ENCODE results near the gene FNDC5. TPM values are rescaled to one million over a fixed set of nuclear protein-coding genes. Genes with fewer than 3 reads are reported as not detected.
"Not testable (repeated sequence)": the region's sequence is repeated elsewhere in the genome, so short reads cannot be mapped to it uniquely, and the experiment has no call there.

The FNDC5 gene
- polyA plus RNA-seq, 1 of the 3 experiments (the other 2 are of a cell fraction) = 0.59 TPM

DNA sequence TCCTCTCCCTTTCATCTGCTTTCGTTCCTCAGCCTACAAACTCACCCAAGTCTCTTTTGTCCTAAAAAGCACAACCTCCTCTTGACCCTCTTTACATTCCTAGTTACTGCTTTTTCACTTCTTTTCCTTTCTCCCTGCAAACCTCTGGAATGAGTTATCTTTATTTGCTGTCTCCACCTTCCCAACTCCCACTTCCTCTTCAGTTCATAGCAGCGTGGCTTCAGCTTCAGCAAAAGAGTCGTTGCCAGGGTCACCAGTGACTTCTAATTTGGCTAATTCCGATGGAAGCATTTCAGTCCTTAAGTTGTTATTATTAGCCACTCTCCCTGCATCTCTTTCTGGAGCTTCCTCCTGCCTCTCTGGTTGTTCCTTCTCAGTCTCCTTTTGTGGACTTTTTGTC lies 36.7 kb upstream of the FNDC5 start:
- no peaks in the 10 kb centered on the region for H3K4me1 ChIP-seq (ENCODE audit: control insufficient read depth in 1 of 2, insufficient read depth in 2 of 2, low read depth in 1 of 2, low read length in 1 of 2)
- no peak overlapping the region for H3K4me3 ChIP-seq (ENCODE audit: low read depth in 2 of 2, low read length in 1 of 2)
- ChIA-PET POLR2A (no interaction called here), CTCF (interaction anchor here (1.3 to 2.4 kb wide), 2 partner anchors 15 to 102 kb away, joined by 3 to 13 read pairs; no protein-coding TSS in a partner anchor)
- no peak overlapping the region for H3K9ac ChIP-seq
- no peaks in the 10 kb centered on the region for H3K79me2 ChIP-seq (ENCODE audit: insufficient read depth)
- no peaks in the 10 kb centered on the region for H3K9me2 ChIP-seq
- H2AFZ ChIP-seq (ENCODE audit: low read depth) = peak overlapping the region; percentile 27; the same call in 1 of the 2 replicates
- DNase-seq = peak; percentile 6
- 56% methylated on average over 4 of the region's 4 CpGs for WGBS (ENCODE audit: low lambda C conversion rate)
- no peak for TF ChIP-seq SMC3 (IDR thresholded peaks at IDR 0.05; ENCODE audit: low read depth, low read length)
- H3K27ac ChIP-seq (ENCODE audit: low read depth in 2 of 2, low read length in 1 of 2) = no peak overlapping the region
- peak overlapping the region; percentile 3; the same call in 1 of the 2 replicates for H3K4me2 ChIP-seq
- H3K27me3 ChIP-seq (ENCODE audit: insufficient read depth) = peaks cover 3% of the 10 kb centered on the region; the same call in 1 of the 2 replicates
- H3K36me3 ChIP-seq (replicated peaks in 1 of 2; ENCODE audit: control insufficient read depth in 1 of 2, insufficient read depth in 2 of 2, low read length in 1 of 2) = no peaks in the 10 kb centered on the region
- peaks cover 4% of the 10 kb centered on the region for H3F3A ChIP-seq (replicated peaks; ENCODE audit: insufficient read depth)
- no peaks in the 10 kb centered on the region for H3K9me3 ChIP-seq
- no peaks in the 10 kb centered on the region for H4K20me1 ChIP-seq (ENCODE audit: insufficient read depth)

DNA sequence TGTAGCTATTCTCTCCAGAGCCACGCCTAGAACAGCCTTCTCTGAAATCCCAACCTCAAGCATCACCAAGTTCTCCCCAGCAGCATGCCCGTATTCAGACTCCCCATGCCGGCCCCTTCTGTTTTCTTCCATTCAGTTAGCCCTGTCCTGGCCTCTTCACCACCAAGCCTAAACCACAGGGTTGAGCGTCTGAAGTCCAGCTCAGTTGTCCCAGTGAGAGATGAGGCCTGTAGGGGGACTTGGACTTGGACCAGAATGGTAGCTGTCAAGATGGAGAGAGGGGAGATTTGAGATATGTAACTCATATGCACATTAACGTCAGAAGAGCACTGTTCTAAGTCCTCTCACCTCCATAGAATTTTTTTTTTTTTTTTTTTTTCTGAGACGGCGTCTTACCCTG lies 35.9 kb upstream of the FNDC5 start:
- 90% methylated on average over 7 of the region's 7 CpGs for WGBS (ENCODE audit: low lambda C conversion rate)
- Histone ChIP-seq H3K9ac (no peak overlapping the region), H3K4me2 (no peak overlapping the region), H3K27me3 (ENCODE audit: insufficient read depth) (peaks cover 7% of the 10 kb centered on the region; the same call in 1 of the 2 replicates), H3F3A (replicated peaks; ENCODE audit: insufficient read depth) (peaks cover 4% of the 10 kb centered on the region), H3K79me2 (ENCODE audit: insufficient read depth) (no peaks in the 10 kb centered on the region), H3K27ac (ENCODE audit: low read depth in 2 of 2, low read length in 1 of 2) (no peak overlapping the region), H4K20me1 (ENCODE audit: insufficient read depth) (no peaks in the 10 kb centered on the region), H3K4me3 (ENCODE audit: low read depth in 2 of 2, low read length in 1 of 2) (no peak overlapping the region), H3K4me1 (ENCODE audit: control insufficient read depth in 1 of 2, insufficient read depth in 2 of 2, low read depth in 1 of 2, low read length in 1 of 2) (no peaks in the 10 kb centered on the region; a peak in 1 of 4 replicates), H3K9me3 (no peaks in the 10 kb centered on the region), H3K9me2 (no peaks in the 10 kb centered on the region), H2AFZ (ENCODE audit: low read depth) (no peak overlapping the region), H3K36me3 (replicated peaks in 1 of 2; ENCODE audit: control insufficient read depth in 1 of 2, insufficient read depth in 2 of 2, low read length in 1 of 2) (no peaks in the 10 kb centered on the region)
- TF ChIP-seq FOSL2 (IDR thresholded peaks at IDR 0.05; ENCODE audit: borderline replicate concordance, low read depth) (no peak), TCF12 (IDR thresholded peaks at IDR 0.05) (no peak)
- DNase-seq = no peak
- CTCF ChIA-PET = interaction anchor here (0.6 to 2.4 kb wide), 4 partner anchors 14 to 180 kb away, joined by 3 to 13 read pairs (median 3); no protein-coding TSS in a partner anchor
- POLR2A ChIA-PET = no interaction called here

DNA sequence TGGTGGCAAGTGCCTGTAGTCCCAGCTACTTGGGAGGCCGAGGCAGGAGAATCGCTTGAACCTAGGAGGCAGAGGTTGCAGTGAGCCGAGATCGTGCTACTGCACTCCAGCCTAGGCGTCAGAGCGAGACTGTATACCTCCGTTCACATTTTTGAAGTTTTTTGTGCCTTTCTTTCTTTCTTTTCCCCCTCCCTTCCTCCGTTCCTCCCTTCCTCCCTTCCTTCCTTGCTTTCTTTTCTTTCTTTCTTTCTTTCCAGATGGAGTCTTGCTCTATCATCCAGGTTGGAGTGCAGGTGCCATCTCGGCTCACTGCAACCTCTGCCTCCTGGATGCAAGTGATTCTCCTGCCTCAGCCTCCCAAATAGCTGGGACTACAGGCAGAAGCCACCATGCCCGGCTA lies 34.9 kb upstream of the FNDC5 start:
- H3K4me3 ChIP-seq (ENCODE audit: low read depth in 2 of 2, low read length in 1 of 2); H3K9me3 ChIP-seq; H3K4me2 ChIP-seq; H2AFZ ChIP-seq (ENCODE audit: low read depth); H3K9ac ChIP-seq; H3K79me2 ChIP-seq (ENCODE audit: insufficient read depth); H3F3A ChIP-seq (replicated peaks; ENCODE audit: insufficient read depth); H3K9me2 ChIP-seq; H3K36me3 ChIP-seq (replicated peaks in 1 of 2; ENCODE audit: control insufficient read depth in 1 of 2, insufficient read depth in 2 of 2, low read length in 1 of 2); H3K4me1 ChIP-seq (ENCODE audit: control insufficient read depth in 1 of 2, insufficient read depth in 2 of 2, low read depth in 1 of 2, low read length in 1 of 2); H3K27ac ChIP-seq (ENCODE audit: low read depth in 2 of 2, low read length in 1 of 2); DNase-seq; H3K27me3 ChIP-seq (ENCODE audit: insufficient read depth); H4K20me1 ChIP-seq (ENCODE audit: insufficient read depth): not testable (repeated sequence)
- CTCF ChIA-PET = interaction anchor here (1.3 to 1.7 kb wide), 3 partner anchors 13 to 33 kb away, joined by 3 to 9 read pairs (median 5); no protein-coding TSS in a partner anchor
- POLR2A ChIA-PET = interaction anchor here (0.7 kb wide), 1 partner anchor 9 kb away, joined by 3 read pairs; no protein-coding TSS in a partner anchor
- 72% methylated on average over 10 of the region's 10 CpGs for WGBS (ENCODE audit: low lambda C conversion rate)

DNA sequence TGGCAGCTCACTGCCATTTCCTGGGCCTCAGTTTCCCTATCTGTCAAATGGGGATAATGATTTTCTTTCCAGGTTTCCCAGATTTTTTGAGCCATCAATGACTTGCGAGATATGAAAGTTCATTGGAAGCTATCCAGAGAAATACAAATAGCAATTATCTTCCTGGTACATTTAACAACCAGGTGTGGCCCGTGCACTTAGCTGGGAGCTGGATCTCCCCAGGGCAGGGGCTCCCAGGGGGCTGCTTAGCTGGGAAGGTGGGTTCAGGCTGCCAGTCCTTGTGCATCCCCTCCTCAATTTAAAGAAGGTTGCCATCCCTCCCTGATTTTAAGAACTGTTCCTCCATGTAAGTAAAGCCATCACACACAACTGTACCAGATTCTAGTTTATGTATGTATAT lies 34.1 kb upstream of the FNDC5 start:
- Histone ChIP-seq H3F3A (replicated peaks; ENCODE audit: insufficient read depth) (peaks cover 4% of the 10 kb centered on the region), H3K4me1 (ENCODE audit: control insufficient read depth in 1 of 2, insufficient read depth in 2 of 2, low read depth in 1 of 2, low read length in 1 of 2) (peaks cover 0 to 9% of the 10 kb centered on the region in 2 experiments; a peak in 1 of 4 replicates), H3K4me2 (no peak overlapping the region), H3K36me3 (replicated peaks in 1 of 2; ENCODE audit: control insufficient read depth in 1 of 2, insufficient read depth in 2 of 2, low read length in 1 of 2) (no peaks in the 10 kb centered on the region), H3K79me2 (ENCODE audit: insufficient read depth) (no peaks in the 10 kb centered on the region), H3K9ac (no peak overlapping the region), H2AFZ (ENCODE audit: low read depth) (no peak overlapping the region), H3K4me3 (ENCODE audit: low read depth in 2 of 2, low read length in 1 of 2) (no peak overlapping the region), H3K27ac (ENCODE audit: low read depth in 2 of 2, low read length in 1 of 2) (no peak overlapping the region), H3K9me2 (no peaks in the 10 kb centered on the region), H3K27me3 (ENCODE audit: insufficient read depth) (peaks cover 7% of the 10 kb centered on the region; the same call in 1 of the 2 replicates), H4K20me1 (ENCODE audit: insufficient read depth) (no peaks in the 10 kb centered on the region), H3K9me3 (no peaks in the 10 kb centered on the region)
- DNase-seq = peak; percentile 3
- ChIA-PET CTCF (interaction anchor here (0.7 to 1.7 kb wide), 8 partner anchors 12 to 551 kb away, joined by 3 to 9 read pairs (median 4); no protein-coding TSS in a partner anchor), POLR2A (no interaction called here)
- 42% methylated on average over 2 of the region's 2 CpGs for whole genome bisulfite sequencing (ENCODE audit: low lambda C conversion rate)
- TF ChIP-seq, protein P1, sequence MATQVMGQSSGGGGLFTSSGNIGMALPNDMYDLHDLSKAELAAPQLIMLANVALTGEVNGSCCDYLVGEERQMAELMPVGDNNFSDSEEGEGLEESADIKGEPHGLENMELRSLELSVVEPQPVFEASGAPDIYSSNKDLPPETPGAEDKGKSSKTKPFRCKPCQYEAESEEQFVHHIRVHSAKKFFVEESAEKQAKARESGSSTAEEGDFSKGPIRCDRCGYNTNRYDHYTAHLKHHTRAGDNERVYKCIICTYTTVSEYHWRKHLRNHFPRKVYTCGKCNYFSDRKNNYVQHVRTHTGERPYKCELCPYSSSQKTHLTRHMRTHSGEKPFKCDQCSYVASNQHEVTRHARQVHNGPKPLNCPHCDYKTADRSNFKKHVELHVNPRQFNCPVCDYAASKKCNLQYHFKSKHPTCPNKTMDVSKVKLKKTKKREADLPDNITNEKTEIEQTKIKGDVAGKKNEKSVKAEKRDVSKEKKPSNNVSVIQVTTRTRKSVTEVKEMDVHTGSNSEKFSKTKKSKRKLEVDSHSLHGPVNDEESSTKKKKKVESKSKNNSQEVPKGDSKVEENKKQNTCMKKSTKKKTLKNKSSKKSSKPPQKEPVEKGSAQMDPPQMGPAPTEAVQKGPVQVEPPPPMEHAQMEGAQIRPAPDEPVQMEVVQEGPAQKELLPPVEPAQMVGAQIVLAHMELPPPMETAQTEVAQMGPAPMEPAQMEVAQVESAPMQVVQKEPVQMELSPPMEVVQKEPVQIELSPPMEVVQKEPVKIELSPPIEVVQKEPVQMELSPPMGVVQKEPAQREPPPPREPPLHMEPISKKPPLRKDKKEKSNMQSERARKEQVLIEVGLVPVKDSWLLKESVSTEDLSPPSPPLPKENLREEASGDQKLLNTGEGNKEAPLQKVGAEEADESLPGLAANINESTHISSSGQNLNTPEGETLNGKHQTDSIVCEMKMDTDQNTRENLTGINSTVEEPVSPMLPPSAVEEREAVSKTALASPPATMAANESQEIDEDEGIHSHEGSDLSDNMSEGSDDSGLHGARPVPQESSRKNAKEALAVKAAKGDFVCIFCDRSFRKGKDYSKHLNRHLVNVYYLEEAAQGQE (IDR thresholded peaks at IDR 0.05; ENCODE audit: low read depth, low read length) = no peak
- TF ChIP-seq ELF1 (IDR thresholded peaks at IDR 0.05) (no peak), TEAD4 (IDR thresholded peaks at IDR 0.05; ENCODE audit: borderline replicate concordance, insufficient read depth) (no peak), CHD2 (IDR thresholded peaks at IDR 0.05; ENCODE audit: low read length, partially characterized antibody) (no peak), GATA2 (CRISPR knock-in tag; IDR thresholded peaks at IDR 0.05) (no peak), RAD21 (IDR thresholded peaks at IDR 0.05; ENCODE audit: low read length) (no peak), RCOR1 (IDR thresholded peaks at IDR 0.05; ENCODE audit: low read length) (no peak), EZH2phosphoT487 (IDR thresholded peaks at IDR 0.05; ENCODE audit: borderline replicate concordance, low read depth) (no peak)
- TF ChIP-seq, protein P2, sequence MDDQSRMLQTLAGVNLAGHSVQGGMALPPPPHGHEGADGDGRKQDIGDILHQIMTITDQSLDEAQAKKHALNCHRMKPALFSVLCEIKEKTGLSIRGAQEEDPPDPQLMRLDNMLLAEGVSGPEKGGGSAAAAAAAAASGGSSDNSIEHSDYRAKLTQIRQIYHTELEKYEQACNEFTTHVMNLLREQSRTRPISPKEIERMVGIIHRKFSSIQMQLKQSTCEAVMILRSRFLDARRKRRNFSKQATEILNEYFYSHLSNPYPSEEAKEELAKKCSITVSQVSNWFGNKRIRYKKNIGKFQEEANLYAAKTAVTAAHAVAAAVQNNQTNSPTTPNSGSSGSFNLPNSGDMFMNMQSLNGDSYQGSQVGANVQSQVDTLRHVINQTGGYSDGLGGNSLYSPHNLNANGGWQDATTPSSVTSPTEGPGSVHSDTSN (IDR thresholded peaks at IDR 0.05) = no peak

Data from SK-N-SH (cell line).